Left ventricle myocardium inferior (tissue), 1 donor: ENCODE results near the gene ADAR. TPM values are rescaled to one million over a fixed set of nuclear protein-coding genes. Genes with fewer than 3 reads are reported as not detected.
A peak's percentile ranks its signal among the peaks of the same experiment; 100 is the strongest.

Source experiments
- DNase-seq: peaks from one replicate; pipeline ENCODE4 v3.0.0-alpha.2; 2020
- H3K27ac ChIP-seq: fragments of 200-600 bp; replicated peaks from 2 replicates; pipeline ENCODE4 v1.8.0; 2021
- H3K27me3 ChIP-seq: fragments of 200-600 bp; 2 replicates; pipeline ENCODE4 v1.8.0; 2021; ENCODE audit warnings: low read depth
- H3K36me3 ChIP-seq: fragments of 200-600 bp; 2 replicates; pipeline ENCODE4 v1.8.0; 2021
- H3K4me1 ChIP-seq: fragments of 200-600 bp; 2 replicates; pipeline ENCODE4 v1.8.0; 2021
- H3K4me3 ChIP-seq: fragments of 200-600 bp; 2 replicates; pipeline ENCODE4 v1.8.0; 2021; ENCODE audit warnings: mild to moderate bottlenecking, moderate library complexity
- H3K9me3 ChIP-seq: fragments of 200-600 bp; replicated peaks from 2 replicates; pipeline ENCODE4 v1.8.0; 2021
- CTCF ChIP-seq: fragments of 200-600 bp; IDR thresholded peaks from 2 replicates; pipeline ENCODE4 v1.8.0; 2021; ENCODE audit warnings: antibody characterized with exemption, mild to moderate bottlenecking, borderline replicate concordance
- intact Hi-C: fragments of 100-400 bp; cut with micrococcal nuclease; formaldehyde crosslinking; loops from one replicate; pipeline ENCODE4 v1.11.0; 2022
- total RNA-seq: library from RNA; stranded (reverse); fragmentation: NEBNext Ultra II Directional; extraction: Animal tissue kit (Norgen Biotek cat#: 25700); gene quantifications from one replicate; pipeline ENCODE4 v1.2.1, GENCODE V29; 2021
- donor health status: DM: no; HTN: yes; CAD: no; lungs with severe emphysema.

The ADAR gene
- total RNA-seq, 1 donor from 2014 or later: 55.8 TPM

DNA sequence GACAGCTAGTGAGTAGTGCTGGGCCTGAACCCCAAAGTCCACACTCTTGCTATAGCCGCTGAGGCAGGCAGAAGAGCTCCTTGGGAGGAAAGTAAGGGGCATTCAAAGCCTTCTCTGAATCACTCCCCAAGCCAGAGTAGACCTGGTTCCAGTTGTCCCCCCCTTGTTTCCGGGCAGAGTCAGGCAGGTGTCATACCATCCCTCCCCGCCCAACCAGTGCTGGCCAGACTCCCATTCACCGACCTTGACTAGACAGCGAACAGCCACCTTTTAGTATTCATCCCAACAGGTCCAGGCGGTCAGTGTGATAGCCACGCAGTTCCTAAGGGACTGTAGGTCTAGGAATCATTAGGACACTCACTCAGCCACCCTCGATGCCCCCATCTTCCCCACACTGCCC lies 28.6 kb downstream of the ADAR start:
- intact Hi-C loops: loop anchor here (10.0 kb wide), 1 partner anchor 85 kb away; no protein-coding TSS in a partner anchor
- DNase-seq: no peak
- no peaks in the 10 kb centered on the region for H3K27me3 ChIP-seq
- H3K9me3 ChIP-seq: no peaks in the 10 kb centered on the region
- peak overlapping the region; percentile 13 for H3K27ac ChIP-seq
- H3K36me3 ChIP-seq: peaks cover 59% of the 10 kb centered on the region
- H3K4me1 ChIP-seq: peaks cover 40% of the 10 kb centered on the region
- no peak overlapping the region for H3K4me3 ChIP-seq
- no peak for TF ChIP-seq CTCF

DNA sequence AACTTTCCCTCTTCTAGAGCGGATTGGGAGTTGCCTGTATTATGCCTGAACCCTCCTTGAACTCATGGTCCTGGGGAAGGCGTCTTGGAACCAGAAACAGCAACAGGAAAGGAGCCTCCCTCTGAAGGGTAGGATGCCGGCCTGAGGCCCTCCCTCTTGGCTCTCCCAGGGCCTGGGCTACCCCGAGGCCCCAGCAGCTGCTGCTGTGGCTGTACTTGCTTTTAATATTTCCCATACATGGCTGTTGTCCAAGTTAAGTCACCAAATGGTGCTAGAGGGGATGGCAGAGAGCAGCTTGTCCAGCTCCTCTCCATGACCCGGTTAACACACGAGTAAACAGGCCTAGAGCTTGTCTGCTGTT lies 29.9 kb downstream of the ADAR start:
- peak; percentile 34 for DNase-seq
- Histone ChIP-seq H3K36me3 (peaks cover 46% of the 10 kb centered on the region), H3K4me1 (peaks cover 27% of the 10 kb centered on the region)

DNA sequence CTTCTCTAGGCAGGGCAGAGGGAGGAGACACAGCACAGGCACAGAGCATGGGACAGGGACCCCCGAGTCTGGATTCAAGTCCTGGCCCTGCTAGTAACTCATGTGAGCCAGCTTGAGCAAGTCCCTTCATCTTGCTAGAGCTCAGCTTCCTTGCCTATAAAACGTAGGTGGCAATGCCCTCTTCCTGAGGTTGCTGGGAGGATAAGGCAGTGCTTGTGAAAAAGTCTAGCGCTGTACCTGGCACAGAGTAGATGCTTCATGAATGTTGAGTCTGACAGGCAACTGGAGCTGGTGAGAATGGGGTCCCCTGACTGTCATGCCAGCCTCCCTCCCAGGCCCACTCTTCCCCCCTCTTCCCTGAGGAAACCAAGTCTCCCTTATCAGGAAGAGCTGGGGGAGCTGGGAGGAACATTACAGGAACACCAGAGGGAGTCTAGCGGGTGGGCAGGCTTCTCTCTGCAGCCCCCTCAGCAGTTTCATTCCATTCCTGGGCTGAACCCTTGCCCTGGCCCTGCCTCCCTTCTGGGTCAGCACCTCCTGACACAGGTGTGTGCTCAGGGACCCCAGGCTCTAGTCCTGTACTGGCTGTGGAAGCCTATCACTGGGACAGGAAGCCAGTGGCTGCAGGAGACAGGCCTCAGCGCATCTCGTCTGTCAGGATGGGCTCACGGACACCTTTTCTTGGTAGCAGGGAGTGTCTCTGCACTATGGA lies 30.5 kb downstream of the ADAR start:
- Histone ChIP-seq H3K4me3 (no peak overlapping the region), H3K27ac (peak overlapping the region; percentile 76), H3K36me3 (peaks cover 40% of the 10 kb centered on the region), H3K9me3 (no peaks in the 10 kb centered on the region), H3K27me3 (no peaks in the 10 kb centered on the region), H3K4me1 (peaks cover 27% of the 10 kb centered on the region)
- DNase-seq: no peak
- TF ChIP-seq CTCF: no peak
- intact Hi-C loops: loop anchor here (10.0 kb wide), 1 partner anchor 87 kb away; no protein-coding TSS in a partner anchor

More for the DNA sequence above, 29.9 kb downstream of the ADAR start:
- Histone ChIP-seq H3K9me3 (no peaks in the 10 kb centered on the region), H3K4me3 (no peak overlapping the region), H3K27ac (peak overlapping the region; percentile 76), H3K27me3 (no peaks in the 10 kb centered on the region)
- intact Hi-C loops: loop anchor here (10.0 kb wide), 1 partner anchor 87 kb away; no protein-coding TSS in a partner anchor
- no peak for TF ChIP-seq CTCF

- Histone ChIP-seq H3K27ac (no peak overlapping the region), H3K27me3 (no peaks in the 10 kb centered on the region), H3K36me3 (peaks cover 28% of the 10 kb centered on the region), H3K4me3 (no peak overlapping the region), H3K9me3 (no peaks in the 10 kb centered on the region), H3K4me1 (peaks cover 27% of the 10 kb centered on the region)
- intact Hi-C loops: loop anchor here (10.0 kb wide), 1 partner anchor 89 kb away; no protein-coding TSS in a partner anchor
- no peak for DNase-seq
- TF ChIP-seq CTCF: no peak
Measured at GRCh38 chr1:154575951-154576566, 31.9 kb downstream of the ADAR start.

- H3K27me3 ChIP-seq: no peaks in the 10 kb centered on the region
- intact Hi-C loops: loop anchor here (10.0 kb wide), 1 partner anchor 89 kb away; no protein-coding TSS in a partner anchor
- peaks cover 27% of the 10 kb centered on the region for H3K4me1 ChIP-seq
- H3K9me3 ChIP-seq: no peaks in the 10 kb centered on the region
- no peak for DNase-seq
- TF ChIP-seq CTCF: no peak
- H3K27ac ChIP-seq: no peak overlapping the region
- no peak overlapping the region for H3K4me3 ChIP-seq
- H3K36me3 ChIP-seq: peaks cover 21% of the 10 kb centered on the region
Measured at GRCh38 chr1:154575147-154575927, 32.6 kb downstream of the ADAR start.
